ELR (cell line): ENCODE data around the gene IGSF21.

Experiments used
- DNase-seq: peaks from one replicate; pipeline ENCODE4 v3.0.0-alpha.2; 2015; ENCODE audit warnings: low read depth

IGSF21 gene

GRCh38 chr1:18107369-18108298 lies at the start of gene IGSF21:
Gene IGSF21, plus strand, starts transcription at chr1:18107798. Its CDS starts 331 bp downstream, at chr1:18108129.
- no peak for DNase-seq

GRCh38 chr1:18058206-18058921 lies 49.2 kb upstream of the IGSF21 start:
- no peak for DNase-seq

GRCh38 chr1:18058981-18059605 lies 48.5 kb upstream of the IGSF21 start:
- no peak for DNase-seq

GRCh38 chr1:18060366-18060765 lies 47.2 kb upstream of the IGSF21 start:
- DNase-seq = no peak

GRCh38 chr1:18062185-18062584 lies 45.4 kb upstream of the IGSF21 start:
- no peak for DNase-seq

GRCh38 chr1:18064534-18064933 lies 43.1 kb upstream of the IGSF21 start:
- DNase-seq = no peak

- no peak for DNase-seq
These were observed 41.0 kb upstream of the IGSF21 start for GRCh38 chr1:18066576-18066975.

GRCh38 chr1:18069903-18070302 lies 37.7 kb upstream of the IGSF21 start:
- no peak for DNase-seq

- DNase-seq = no peak
These were observed 35.5 kb upstream of the IGSF21 start for GRCh38 chr1:18072066-18072465.

- no peak for DNase-seq
These were observed 34.4 kb upstream of the IGSF21 start for GRCh38 chr1:18073066-18073642.

GRCh38 chr1:18077657-18078215 lies 29.9 kb upstream of the IGSF21 start:
- no peak for DNase-seq

GRCh38 chr1:18079941-18080735 lies 27.5 kb upstream of the IGSF21 start:
- no peak for DNase-seq

- no peak for DNase-seq
These were observed 22.1 kb upstream of the IGSF21 start for GRCh38 chr1:18085387-18086074.

- DNase-seq = no peak
These were observed 19.5 kb upstream of the IGSF21 start for GRCh38 chr1:18088077-18088594.

GRCh38 chr1:18089488-18089887 lies 18.1 kb upstream of the IGSF21 start:
- no peak for DNase-seq

- no peak for DNase-seq
These were observed 17.0 kb upstream of the IGSF21 start for GRCh38 chr1:18090636-18091035.

- DNase-seq = peak; percentile 51
These were observed 15.7 kb upstream of the IGSF21 start for GRCh38 chr1:18091660-18092446.

GRCh38 chr1:18093193-18093592 lies 14.4 kb upstream of the IGSF21 start:
- DNase-seq = no peak

GRCh38 chr1:18093646-18094045 lies 14.0 kb upstream of the IGSF21 start:
- no peak for DNase-seq

GRCh38 chr1:18094096-18094495 lies 13.5 kb upstream of the IGSF21 start:
- DNase-seq = no peak
